ENCODE measurements around the gene METTL24.
"Not testable (repeated sequence)": the region's sequence is repeated elsewhere in the genome, so short reads cannot be mapped to it uniquely, and the experiment has no call there.

The METTL24 gene

DNA sequence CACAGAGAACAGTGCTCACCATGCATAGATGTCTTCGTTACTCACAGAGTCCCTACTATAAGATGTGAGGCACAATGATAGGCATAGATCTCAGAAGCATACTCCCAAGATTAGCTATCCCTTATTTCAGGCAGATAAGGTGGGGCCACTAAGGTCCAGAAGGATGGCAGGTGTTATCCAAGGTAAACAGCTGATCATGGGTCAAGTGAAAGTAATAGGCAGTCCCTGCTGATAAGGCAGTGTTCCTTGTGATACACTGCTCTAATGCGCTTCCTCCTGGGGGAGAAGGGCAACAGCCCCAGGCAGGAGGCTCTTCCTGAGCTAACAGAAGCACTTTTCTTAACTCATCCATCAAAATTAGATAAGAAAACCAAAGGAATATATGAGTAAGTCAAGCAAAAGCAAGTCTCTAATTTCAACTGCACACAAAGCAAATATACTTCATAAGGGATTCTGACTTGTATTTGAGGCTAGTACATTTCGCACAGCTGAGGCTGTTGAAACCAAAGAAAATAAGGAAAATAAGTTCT is 42.2 kb downstream of the METTL24 start:
- Histone ChIP-seq H3K27me3 (ENCODE audit: control insufficient read depth in 1 of 2, insufficient read depth in 1 of 2, low read length in 2 of 2) (peaks cover 5 to 19% of the 10 kb centered on the region in 2 experiments), H3K18ac (ENCODE audit: low read depth in 1 of 2, low read length in 2 of 2) (no peak overlapping the region), H2AFZ (ENCODE audit: low read depth, low read length) (no peak overlapping the region), H4K91ac (ENCODE audit: low read length) (no peak overlapping the region), H2BK5ac (ENCODE audit: low read depth, low read length, poor library complexity, severe bottlenecking) (no peak overlapping the region), H3K4me3 (ENCODE audit: insufficient read depth in 1 of 2, low read depth in 1 of 2, low read length in 2 of 2) (no peak overlapping the region), H3K4me1 (ENCODE audit: control insufficient read depth, insufficient read depth, low read depth, low read length) (no peaks in the 10 kb centered on the region), H3K79me1 (replicated peaks; ENCODE audit: low read length, poor library complexity, severe bottlenecking) (no peaks in the 10 kb centered on the region), H4K8ac (ENCODE audit: low read length) (no peak overlapping the region), H3K27ac (ENCODE audit: low read length, poor library complexity, severe bottlenecking) (no peak overlapping the region), H2BK120ac (ENCODE audit: low read depth, low read length) (no peak overlapping the region), H3K9me3 (ENCODE audit: control insufficient read depth, low read length) (no peaks in the 10 kb centered on the region), H3K4me2 (ENCODE audit: low read length, poor library complexity, severe bottlenecking) (no peak overlapping the region), H2AK5ac (ENCODE audit: low read length, severe bottlenecking) (no peak overlapping the region), H3K36me3 (ENCODE audit: control insufficient read depth in 1 of 2, insufficient read depth in 2 of 2, low read depth in 1 of 2, low read length in 2 of 2) (no peaks in the 10 kb centered on the region), H2BK15ac (ENCODE audit: low read depth, poor library complexity, severe bottlenecking) (no peak overlapping the region), H2BK12ac (ENCODE audit: low read length in 2 of 2) (no peak overlapping the region), H3K23ac (ENCODE audit: low read length in 2 of 2) (no peak overlapping the region), H3K9ac (ENCODE audit: low read length) (no peak overlapping the region), H3K4ac (ENCODE audit: low read depth in 1 of 2, low read length in 2 of 2) (no peak overlapping the region), H3K14ac (ENCODE audit: low read length in 2 of 2) (no peak overlapping the region)
- no peak for DNase-seq
- 80% methylated on average over 2 of the region's 3 CpGs for WGBS

GRCh38 chr6:110315207-110315868 is 42.8 kb downstream of the METTL24 start:
- Histone ChIP-seq H3K4ac (ENCODE audit: low read depth in 1 of 2, low read length in 2 of 2) (no peak overlapping the region), H3K4me2 (ENCODE audit: low read length, poor library complexity, severe bottlenecking) (no peak overlapping the region), H2BK5ac (ENCODE audit: low read depth, low read length, poor library complexity, severe bottlenecking) (no peak overlapping the region), H3K27me3 (ENCODE audit: control insufficient read depth in 1 of 2, insufficient read depth in 1 of 2, low read length in 2 of 2) (peaks cover 5 to 21% of the 10 kb centered on the region in 2 experiments), H4K91ac (ENCODE audit: low read length) (no peak overlapping the region), H3K23ac (ENCODE audit: low read length in 2 of 2) (no peak overlapping the region), H3K9me3 (ENCODE audit: control insufficient read depth, low read length) (no peaks in the 10 kb centered on the region), H2AFZ (ENCODE audit: low read depth, low read length) (no peak overlapping the region), H3K4me1 (ENCODE audit: control insufficient read depth, insufficient read depth, low read depth, low read length) (no peaks in the 10 kb centered on the region), H4K8ac (ENCODE audit: low read length) (no peak overlapping the region), H3K9ac (ENCODE audit: low read length) (no peak overlapping the region), H3K79me1 (replicated peaks; ENCODE audit: low read length, poor library complexity, severe bottlenecking) (no peaks in the 10 kb centered on the region), H2AK5ac (ENCODE audit: low read length, severe bottlenecking) (no peak overlapping the region), H3K14ac (ENCODE audit: low read length in 2 of 2) (no peak overlapping the region), H3K27ac (ENCODE audit: low read length, poor library complexity, severe bottlenecking) (no peak overlapping the region), H2BK120ac (ENCODE audit: low read depth, low read length) (no peak overlapping the region), H3K18ac (ENCODE audit: low read depth in 1 of 2, low read length in 2 of 2) (no peak overlapping the region), H2BK12ac (ENCODE audit: low read length in 2 of 2) (no peak overlapping the region), H2BK15ac (ENCODE audit: low read depth, poor library complexity, severe bottlenecking) (no peak overlapping the region), H3K4me3 (ENCODE audit: insufficient read depth in 1 of 2, low read depth in 1 of 2, low read length in 2 of 2) (no peak overlapping the region), H3K36me3 (ENCODE audit: control insufficient read depth in 1 of 2, insufficient read depth in 2 of 2, low read depth in 1 of 2, low read length in 2 of 2) (no peaks in the 10 kb centered on the region)
- WGBS: 89% methylated on average over 5 of the region's 6 CpGs
- DNase-seq: no peak

GRCh38 chr6:110310861-110311446 is 47.2 kb downstream of the METTL24 start:
- no peak for DNase-seq
- no peak overlapping the region for H2AFZ ChIP-seq (ENCODE audit: low read depth, low read length)
- no peaks in the 10 kb centered on the region for H3K79me1 ChIP-seq (replicated peaks; ENCODE audit: low read length, poor library complexity, severe bottlenecking)
- peak overlapping the region; percentile 50 for H4K91ac ChIP-seq (ENCODE audit: low read length)
- no peak overlapping the region for H2BK5ac ChIP-seq (ENCODE audit: low read depth, low read length, poor library complexity, severe bottlenecking)
- H2AK5ac ChIP-seq (ENCODE audit: low read length, severe bottlenecking): no peak overlapping the region
- H3K27me3 ChIP-seq (ENCODE audit: control insufficient read depth in 1 of 2, insufficient read depth in 1 of 2, low read length in 2 of 2): peaks cover 4 to 17% of the 10 kb centered on the region in 2 experiments
- H3K4me1 ChIP-seq (ENCODE audit: control insufficient read depth, insufficient read depth, low read depth, low read length): no peaks in the 10 kb centered on the region
- no peaks in the 10 kb centered on the region for H3K9me3 ChIP-seq (ENCODE audit: control insufficient read depth, low read length)
- peak overlapping the region in 1 of 2 experiments; percentile 53 for H3K14ac ChIP-seq (ENCODE audit: low read length in 2 of 2)
- no peak overlapping the region for H2BK120ac ChIP-seq (ENCODE audit: low read depth, low read length)
- no peak overlapping the region for H3K4me2 ChIP-seq (ENCODE audit: low read length, poor library complexity, severe bottlenecking)
- no peak overlapping the region for H3K27ac ChIP-seq (ENCODE audit: low read length, poor library complexity, severe bottlenecking)
- no peak overlapping the region for H4K8ac ChIP-seq (ENCODE audit: low read length)
- H3K36me3 ChIP-seq (ENCODE audit: control insufficient read depth in 1 of 2, insufficient read depth in 2 of 2, low read depth in 1 of 2, low read length in 2 of 2): no peaks in the 10 kb centered on the region
- WGBS: 75% methylated on average over 2 of the region's 3 CpGs
- H3K18ac ChIP-seq (ENCODE audit: low read depth in 1 of 2, low read length in 2 of 2): no peak overlapping the region
- no peak overlapping the region for H3K4ac ChIP-seq (ENCODE audit: low read depth in 1 of 2, low read length in 2 of 2)
- no peak overlapping the region for H3K23ac ChIP-seq (ENCODE audit: low read length in 2 of 2)
- H3K9ac ChIP-seq (ENCODE audit: low read length): no peak overlapping the region
- no peak overlapping the region for H3K4me3 ChIP-seq (ENCODE audit: insufficient read depth in 1 of 2, low read depth in 1 of 2, low read length in 2 of 2)
- H2BK15ac ChIP-seq (ENCODE audit: low read depth, poor library complexity, severe bottlenecking): no peak overlapping the region
- H2BK12ac ChIP-seq (ENCODE audit: low read length in 2 of 2): no peak overlapping the region

GRCh38 chr6:110309432-110309831 is 48.7 kb downstream of the METTL24 start:
- not testable (repeated sequence) for H2BK12ac ChIP-seq (ENCODE audit: low read length in 2 of 2); H3K23ac ChIP-seq (ENCODE audit: low read length in 2 of 2); H4K8ac ChIP-seq (ENCODE audit: low read length); H2BK120ac ChIP-seq (ENCODE audit: low read depth, low read length); H3K27ac ChIP-seq (ENCODE audit: low read length, poor library complexity, severe bottlenecking); H3K9me3 ChIP-seq (ENCODE audit: control insufficient read depth, low read length); H3K14ac ChIP-seq (ENCODE audit: low read length in 2 of 2); H3K79me1 ChIP-seq (replicated peaks; ENCODE audit: low read length, poor library complexity, severe bottlenecking); H2AFZ ChIP-seq (ENCODE audit: low read depth, low read length); H2AK5ac ChIP-seq (ENCODE audit: low read length, severe bottlenecking); DNase-seq; H3K9ac ChIP-seq (ENCODE audit: low read length); H3K36me3 ChIP-seq (ENCODE audit: control insufficient read depth in 1 of 2, insufficient read depth in 2 of 2, low read depth in 1 of 2, low read length in 2 of 2); H2BK15ac ChIP-seq (ENCODE audit: low read depth, poor library complexity, severe bottlenecking); H3K4me2 ChIP-seq (ENCODE audit: low read length, poor library complexity, severe bottlenecking); H4K91ac ChIP-seq (ENCODE audit: low read length); H3K4ac ChIP-seq (ENCODE audit: low read depth in 1 of 2, low read length in 2 of 2); H3K4me3 ChIP-seq (ENCODE audit: insufficient read depth in 1 of 2, low read depth in 1 of 2, low read length in 2 of 2); H2BK5ac ChIP-seq (ENCODE audit: low read depth, low read length, poor library complexity, severe bottlenecking); H3K18ac ChIP-seq (ENCODE audit: low read depth in 1 of 2, low read length in 2 of 2); H3K4me1 ChIP-seq (ENCODE audit: control insufficient read depth, insufficient read depth, low read depth, low read length)
- H3K27me3 ChIP-seq (ENCODE audit: control insufficient read depth in 1 of 2, insufficient read depth in 1 of 2, low read length in 2 of 2): peaks cover 0 to 17% of the 10 kb centered on the region in 2 experiments
- 80% methylated on average over 4 of the region's 4 CpGs for WGBS

All from mesenchymal stem cell (in vitro differentiated cells and primary cell).